Tibial nerve (tissue), 3 donors: ENCODE measurements around the gene RASSF1.

Source experiments
- CTCF ChIP-seq, 5 experiments: fragments of 200-600 bp in 3 of 5; fragments of 450-650 bp in 2 of 5; sonication (generic) in 3 of 5; IDR thresholded peaks; one replicate each; pipeline ENCODE4 v1.5.1; 2016 to 2019; ENCODE audit warnings: antibody characterized with exemption in 5 of 5, mild to moderate bottlenecking in 3 of 5, moderate library complexity in 2 of 5
- POLR2A ChIP-seq, 2 donors: fragments of 450-650 bp; IDR thresholded peaks; one replicate each; pipeline ENCODE4 v1.6.1; 2017; ENCODE audit warnings: antibody characterized with exemption in 2 of 2, mild to moderate bottlenecking in 2 of 2, moderate library complexity in 2 of 2

- no peak for TF ChIP-seq CTCF (IDR thresholded peaks at IDR 0.05)
- no peak for TF ChIP-seq POLR2A (IDR thresholded peaks at IDR 0.05)
Measured at GRCh38 chr3:50350213-50350526, 9.5 kb upstream of the RASSF1 start.
